CD1c-positive myeloid dendritic cell (primary cell): ENCODE results near the gene IREB2.

Experiments
- DNase-seq: peaks from one replicate; pipeline ENCODE4 v3.0.0-alpha.2; 2016; ENCODE audit errors: extremely low spot score

IREB2 gene

GRCh38 chr15:78437107-78437761 is 782 bp upstream of the IREB2 start:
- no peak for DNase-seq

GRCh38 chr15:78438619-78439285 is 736 bp downstream of the IREB2 start:
- DNase-seq, result peak; percentile 24

GRCh38 chr15:78440375-78441373 is 2.7 kb downstream of the IREB2 start:
- DNase-seq, result no peak

- no peak for DNase-seq
Measured at GRCh38 chr15:78444255-78444654, 6.2 kb downstream of the IREB2 start.

GRCh38 chr15:78445875-78446274 is 7.9 kb downstream of the IREB2 start:
- DNase-seq, result no peak

- DNase-seq, result no peak
Measured at GRCh38 chr15:78446551-78446950, 8.5 kb downstream of the IREB2 start.

GRCh38 chr15:78448441-78449219 is 10.6 kb downstream of the IREB2 start:
- DNase-seq, result no peak

- DNase-seq, result no peak
Measured at GRCh38 chr15:78449220-78449999, 11.4 kb downstream of the IREB2 start.

- DNase-seq, result no peak
Measured at GRCh38 chr15:78450285-78450858, 12.4 kb downstream of the IREB2 start.

GRCh38 chr15:78452485-78452884 is 14.5 kb downstream of the IREB2 start:
- DNase-seq, result no peak

- DNase-seq, result peak; percentile 82
Measured at GRCh38 chr15:78453447-78453846, 15.4 kb downstream of the IREB2 start.

- peak; percentile 75 for DNase-seq
Measured at GRCh38 chr15:78454992-78455391, 17.0 kb downstream of the IREB2 start.

GRCh38 chr15:78455749-78456148 is 17.7 kb downstream of the IREB2 start:
- DNase-seq, result no peak

GRCh38 chr15:78456426-78456825 is 18.4 kb downstream of the IREB2 start:
- DNase-seq, result no peak

GRCh38 chr15:78457101-78457500 is 19.1 kb downstream of the IREB2 start:
- no peak for DNase-seq

- no peak for DNase-seq
Measured at GRCh38 chr15:78460737-78461136, 22.7 kb downstream of the IREB2 start.

GRCh38 chr15:78461171-78461888 is 23.3 kb downstream of the IREB2 start:
- DNase-seq, result peak; percentile 16

GRCh38 chr15:78469031-78469430 is 31.0 kb downstream of the IREB2 start:
- DNase-seq, result no peak

GRCh38 chr15:78477295-78477694 is 39.3 kb downstream of the IREB2 start:
- no peak for DNase-seq

GRCh38 chr15:78479650-78480049 is 41.6 kb downstream of the IREB2 start:
- DNase-seq, result no peak
